Panc1 (cell line): Measurements from ENCODE around the gene ZBTB46. TPM values are rescaled to one million over a fixed set of nuclear protein-coding genes. Genes with fewer than 3 reads are reported as not detected.

Source experiments
- ATAC-seq: fragments of 200-7000 bp; cut with Tn5 transposase; 2 replicates; pipeline ENCODE4 v1.9.1; 2020; ENCODE audit warnings: mild to moderate bottlenecking, moderate library complexity
- BruUV-seq: library from RNA; stranded (reverse); fragments of 400-500 nt; replicated peaks from 2 replicates; lab custom pipeline; 2021; lab: Mats Ljungman, UMichigan
- CTCF ChIA-PET: fragments of 300-600 bp; sonication (Branson Sonifier 250); formaldehyde crosslinking; loops from one replicate; lab custom pipeline; 2022; ENCODE audit warnings: antibody characterized with exemption; lab: Charles Lee
- POLR2A ChIA-PET: fragments of 300-600 bp; sonication (Branson Sonifier 250); formaldehyde crosslinking; loops from one replicate; lab custom pipeline; 2022; ENCODE audit warnings: antibody characterized with exemption; lab: Charles Lee
- DNase-seq: peaks from one replicate; pipeline ENCODE4 v3.0.0-alpha.2; 2010; ENCODE audit warnings: low read depth, low spot score
- H3K27ac ChIP-seq: 2 replicates; pipeline ENCODE4 v1.5.1; 2011; ENCODE audit warnings: mild to moderate bottlenecking, low read length, inconsistent platforms
- H3K27me3 ChIP-seq: fragments of 200-500 bp; sonication (Bioruptor generic); 2 replicates; pipeline ENCODE4 v1.6.0; 2014; ENCODE audit warnings: low read length, inconsistent platforms; ENCODE audit not compliant: control insufficient read depth, insufficient read depth
- H3K36me3 ChIP-seq: fragments of 200-500 bp; sonication (Bioruptor generic); 2 replicates; pipeline ENCODE4 v1.5.1; 2014; ENCODE audit warnings: inconsistent platforms, mild to moderate bottlenecking, low read length, moderate library complexity; ENCODE audit not compliant: control insufficient read depth, insufficient read depth
- H3K4me1 ChIP-seq: 2 replicates; pipeline ENCODE4 v1.5.1; 2011; ENCODE audit warnings: inconsistent platforms, mild to moderate bottlenecking, low read length, moderate library complexity; ENCODE audit not compliant: control insufficient read depth, insufficient read depth
- H3K4me3 ChIP-seq, 2 experiments: 2 replicates each; pipeline ENCODE4 v1.5.1; 2011 to 2012; ENCODE audit warnings: low read depth in 2 of 2, low read length in 2 of 2, mild to moderate bottlenecking in 2 of 2, inconsistent platforms in 1 of 2, moderate library complexity in 1 of 2
- H3K9me3 ChIP-seq: fragments of 200-500 bp; sonication (Bioruptor generic); 2 replicates; pipeline ENCODE4 v1.5.1; 2014; ENCODE audit warnings: low read depth, mild to moderate bottlenecking, inconsistent platforms, low read length, moderate library complexity; ENCODE audit not compliant: control insufficient read depth, insufficient read depth
- CTCF ChIP-seq: fragments of 450-650 bp; IDR thresholded peaks from 2 replicates; pipeline ENCODE4 v1.5.1; 2017; ENCODE audit warnings: mild to moderate bottlenecking
- POLR2AphosphoS5 ChIP-seq: IDR thresholded peaks from 2 replicates; pipeline ENCODE4 v1.6.1; 2012; ENCODE audit warnings: mild to moderate bottlenecking, low read depth, low read length, moderate library complexity
- REST ChIP-seq, 2 experiments: IDR thresholded peaks; 2 replicates each; pipeline ENCODE4 v1.6.1; 2011 to 2012; ENCODE audit warnings: low read depth in 2 of 2, control low read depth in 1 of 2, low read length in 1 of 2, mild to moderate bottlenecking in 1 of 2, moderate library complexity in 1 of 2; ENCODE audit not compliant: insufficient read depth in 1 of 2
- SIN3A ChIP-seq: IDR thresholded peaks from 2 replicates; pipeline ENCODE4 v1.6.1; 2012; ENCODE audit warnings: low read depth, mild to moderate bottlenecking, low read length, moderate library complexity, borderline replicate concordance; ENCODE audit not compliant: insufficient read depth
- TCF7L2 ChIP-seq: IDR thresholded peaks from 2 replicates; pipeline ENCODE4 v1.6.1; 2011; ENCODE audit warnings: mild to moderate bottlenecking, low read depth, low read length, inconsistent platforms
- in situ Hi-C: cut with HindIII; loops from 2 replicates; pipeline ENCODE4 v1.10.0; 2016; ENCODE audit warnings: low sequenced_read_pairs, low pct_unique_long_range_greater_than_20kb
- intact Hi-C: fragments of 100-400 bp; cut with micrococcal nuclease; formaldehyde crosslinking; loops from one replicate; pipeline ENCODE4 v1.10.0; 2022; ENCODE audit not compliant: unreplicated experiment
- total RNA-seq: library from RNA; stranded (reverse); gene quantifications from one replicate; pipeline ENCODE4 v1.2.1, GENCODE V29; 2021; ENCODE audit not compliant: unreplicated experiment

The ZBTB46 gene
- total RNA-seq, 1 experiment from 2014 or later, result 15.2 TPM

GRCh38 chr20:63740070-63740626, 90.9 kb downstream of the ZBTB46 start:
- H3K36me3 ChIP-seq, result no peaks in the 10 kb centered on the region; the same call in 1 of the 2 replicates
- H3K4me1 ChIP-seq, result peaks cover 43% of the 10 kb centered on the region
- in situ Hi-C loops (no loop called here), intact Hi-C loops (no loop called here)
- ChIA-PET POLR2A (interaction anchor here (0.5 kb wide), 2 partner anchors 15 to 21 kb away, joined by 3 read pairs; no protein-coding TSS in a partner anchor), CTCF (interaction anchor here (0.5 kb wide), 1 partner anchor 125 kb away, joined by 3 read pairs; no protein-coding TSS in a partner anchor)
- DNase-seq (no peak), ATAC-seq (peak; percentile 8)
- no TSS peak for BruUV-seq
- H3K27me3 ChIP-seq, result no peaks in the 10 kb centered on the region
- H3K4me3 ChIP-seq, result peak overlapping the region; percentile 63 to 66
- no peaks in the 10 kb centered on the region for H3K9me3 ChIP-seq
- TF ChIP-seq CTCF (no peak), TCF7L2 (no peak), POLR2AphosphoS5 (no peak), REST (IDR thresholded peaks at IDR 0.05; ENCODE audit: insufficient read depth in 1 of 2, low read depth in 2 of 2, low read length in 1 of 2) (no peak), SIN3A (no peak)
- peak overlapping the region; percentile 77 for H3K27ac ChIP-seq

- no peak for DNase-seq
- TF ChIP-seq SIN3A (peak; percentile 19; the same call in 1 of the 2 replicates), CTCF (no peak)
- in situ Hi-C loops (no loop called here), intact Hi-C loops (no loop called here)
- Histone ChIP-seq H3K27ac (peak within 1 kb of the TSS; percentile 77), H3K36me3 (no peaks in the 10 kb centered on the region; the same call in 1 of the 2 replicates), H3K9me3 (no peaks in the 10 kb centered on the region), H3K4me1 (peaks cover 45% of the 10 kb centered on the region), H3K27me3 (no peaks in the 10 kb centered on the region), H3K4me3 (peak within 1 kb of the TSS; percentile 63 to 66)
- ChIA-PET POLR2A (no interaction called here), CTCF (interaction anchor here (0.6 kb wide), 1 partner anchor 1200 kb away, joined by 4 read pairs; no protein-coding TSS in a partner anchor)
- no TSS peak for BruUV-seq
- peak; percentile 77 for ATAC-seq
Observed at GRCh38 chr20:63739130-63740069, 91.7 kb downstream of the ZBTB46 start, which contains the start of gene SLC2A4RG. Gene SLC2A4RG, plus strand, starts transcription at chr20:63739776. Its CDS starts 137 bp downstream, at chr20:63739913.
